AG04450 (cell line): ENCODE data around the gene OR6Y1. TPM values are rescaled to one million over a fixed set of nuclear protein-coding genes. Genes with fewer than 3 reads are reported as not detected.

Experiments
- CTCF ChIA-PET: fragments of 300-600, 350-600 bp; formaldehyde crosslinking; extraction: SDS; loops from one replicate; lab custom pipeline; 2022; ENCODE audit warnings: antibody characterized with exemption, inconsistent platforms; lab: Charles Lee
- POLR2A ChIA-PET: fragments of 350-600 bp; formaldehyde crosslinking; extraction: SDS; loops from one replicate; lab custom pipeline; 2021; ENCODE audit warnings: antibody characterized with exemption, inconsistent platforms; lab: Yijun Ruan, JAX
- DNase-seq: peaks from one replicate; pipeline ENCODE4 v3.0.0-alpha.2; 2011; ENCODE audit warnings: low read depth, low spot score
- H3K27ac ChIP-seq: one replicate; pipeline ENCODE4 v1.5.1; 2012; ENCODE audit warnings: low read depth, low read length, control low read depth
- H3K27me3 ChIP-seq: one replicate; pipeline ENCODE4 v1.6.0; 2012; ENCODE audit warnings: low read length; ENCODE audit not compliant: control insufficient read depth, insufficient read depth
- H3K4me3 ChIP-seq: 2 replicates; pipeline ENCODE4 v1.5.1; 2011; ENCODE audit warnings: mild to moderate bottlenecking, low read depth, low read length, control low read depth
- H3K9me3 ChIP-seq: 2 replicates; pipeline ENCODE4 v1.5.1; 2012; ENCODE audit warnings: low read length; ENCODE audit not compliant: control insufficient read depth, insufficient read depth
- CTCF ChIP-seq: IDR thresholded peaks from 2 replicates; pipeline ENCODE4 v1.5.1; 2011; ENCODE audit warnings: low read depth, low read length, control low read depth, inconsistent platforms
- polyA plus RNA-seq: library from polyadenylated mRNA; depleted of rRNA; stranded (reverse); fragments of >200 nt; gene quantifications from 2 replicates; pipeline ENCODE4 v1.2.3, GENCODE V29; 2011

Gene OR6Y1
- polyA plus RNA-seq, 1 experiment, result not detected

- no peak overlapping the region for H3K27ac ChIP-seq
- no peaks in the 10 kb centered on the region for H3K27me3 ChIP-seq
- CTCF ChIA-PET, result no interaction called here
- DNase-seq, result no peak
- no peak overlapping the region for H3K4me3 ChIP-seq
- POLR2A ChIA-PET, result no interaction called here
- no peak for TF ChIP-seq CTCF
- H3K9me3 ChIP-seq, result no peaks in the 10 kb centered on the region
Observed at GRCh38 chr1:158559696-158560095, 5.5 kb upstream of the OR6Y1 start.

- DNase-seq, result no peak
- no peaks in the 10 kb centered on the region for H3K27me3 ChIP-seq
- H3K9me3 ChIP-seq, result no peaks in the 10 kb centered on the region
- CTCF ChIA-PET, result no interaction called here
- H3K27ac ChIP-seq, result no peak overlapping the region
- TF ChIP-seq CTCF, result no peak
- POLR2A ChIA-PET, result no interaction called here
- H3K4me3 ChIP-seq, result no peak overlapping the region
Observed at GRCh38 chr1:158552296-158552695, 1.9 kb downstream of the OR6Y1 start.

GRCh38 chr1:158547533-158547932 lies 6.7 kb downstream of the OR6Y1 start:
- POLR2A ChIA-PET, result no interaction called here
- Histone ChIP-seq H3K27ac (peak overlapping the region; percentile 22), H3K9me3 (no peaks in the 10 kb centered on the region), H3K4me3 (no peak overlapping the region), H3K27me3 (no peaks in the 10 kb centered on the region)
- DNase-seq, result no peak
- no peak for TF ChIP-seq CTCF
- CTCF ChIA-PET, result no interaction called here

- Histone ChIP-seq H3K9me3 (no peaks in the 10 kb centered on the region), H3K27ac (no peak overlapping the region), H3K27me3 (no peaks in the 10 kb centered on the region), H3K4me3 (no peak overlapping the region)
- no peak for DNase-seq
- ChIA-PET POLR2A (no interaction called here), CTCF (interaction anchor here (1.3 kb wide), 1 partner anchor 10 kb away, joined by 6 read pairs; no protein-coding TSS in a partner anchor)
- TF ChIP-seq CTCF, result no peak
Observed at GRCh38 chr1:158537609-158538008, 16.6 kb downstream of the OR6Y1 start.

GRCh38 chr1:158534496-158534895 lies 19.7 kb downstream of the OR6Y1 start:
- ChIA-PET CTCF (no interaction called here), POLR2A (no interaction called here)
- no peak overlapping the region for H3K4me3 ChIP-seq
- no peak for DNase-seq
- no peak for TF ChIP-seq CTCF
- H3K27me3 ChIP-seq, result no peaks in the 10 kb centered on the region
- H3K9me3 ChIP-seq, result no peaks in the 10 kb centered on the region
- H3K27ac ChIP-seq, result no peak overlapping the region
